ENCODE data around the gene ASB1.

DNA sequence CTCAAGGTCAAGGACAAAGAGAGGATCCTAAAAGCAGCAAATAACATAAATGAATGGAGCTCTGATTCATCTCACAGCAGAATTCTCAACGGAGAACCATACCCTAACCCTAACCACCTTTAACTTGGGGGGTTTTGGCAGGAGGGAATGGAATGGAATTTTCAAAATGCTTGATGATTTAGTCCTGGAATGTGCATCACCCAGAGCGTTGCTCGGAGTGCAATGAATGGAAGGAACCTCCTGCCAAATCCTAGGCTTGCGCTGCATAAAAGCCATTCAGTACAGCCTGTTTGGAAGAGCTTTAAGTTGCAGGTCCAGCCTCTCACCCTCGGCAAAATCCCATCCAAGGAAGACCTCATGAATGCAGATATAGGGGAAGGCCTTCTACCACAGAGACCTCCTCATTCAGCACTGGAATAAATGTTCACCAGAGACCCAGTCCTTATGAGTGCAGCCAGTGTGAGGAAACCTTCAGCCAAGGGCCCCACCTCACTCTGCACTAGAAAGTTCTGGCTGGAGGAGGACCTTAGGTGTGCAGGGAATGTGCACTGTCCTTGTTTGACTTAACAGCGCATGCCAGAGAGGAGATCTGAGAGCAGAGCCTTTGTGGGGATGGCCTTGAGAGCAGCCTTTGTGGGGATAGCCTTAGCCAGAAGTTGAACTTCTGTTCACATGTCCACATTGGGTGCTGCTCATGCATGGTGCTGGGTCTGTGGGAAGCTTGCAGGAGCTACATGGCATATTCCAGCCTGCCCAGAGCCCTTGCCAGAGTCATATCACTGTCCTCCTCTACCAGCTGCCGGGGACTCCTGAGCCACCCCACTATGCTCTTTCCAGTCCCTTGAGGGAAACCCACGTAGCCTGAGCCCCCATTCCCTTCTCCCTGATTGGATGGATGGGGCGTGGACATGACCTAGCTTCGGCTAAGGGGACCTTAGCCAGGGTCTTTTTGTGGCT lies 30.5 kb downstream of the ASB1 start:
- TF ChIP-seq, protein P1, sequence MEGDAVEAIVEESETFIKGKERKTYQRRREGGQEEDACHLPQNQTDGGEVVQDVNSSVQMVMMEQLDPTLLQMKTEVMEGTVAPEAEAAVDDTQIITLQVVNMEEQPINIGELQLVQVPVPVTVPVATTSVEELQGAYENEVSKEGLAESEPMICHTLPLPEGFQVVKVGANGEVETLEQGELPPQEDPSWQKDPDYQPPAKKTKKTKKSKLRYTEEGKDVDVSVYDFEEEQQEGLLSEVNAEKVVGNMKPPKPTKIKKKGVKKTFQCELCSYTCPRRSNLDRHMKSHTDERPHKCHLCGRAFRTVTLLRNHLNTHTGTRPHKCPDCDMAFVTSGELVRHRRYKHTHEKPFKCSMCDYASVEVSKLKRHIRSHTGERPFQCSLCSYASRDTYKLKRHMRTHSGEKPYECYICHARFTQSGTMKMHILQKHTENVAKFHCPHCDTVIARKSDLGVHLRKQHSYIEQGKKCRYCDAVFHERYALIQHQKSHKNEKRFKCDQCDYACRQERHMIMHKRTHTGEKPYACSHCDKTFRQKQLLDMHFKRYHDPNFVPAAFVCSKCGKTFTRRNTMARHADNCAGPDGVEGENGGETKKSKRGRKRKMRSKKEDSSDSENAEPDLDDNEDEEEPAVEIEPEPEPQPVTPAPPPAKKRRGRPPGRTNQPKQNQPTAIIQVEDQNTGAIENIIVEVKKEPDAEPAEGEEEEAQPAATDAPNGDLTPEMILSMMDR (conservative IDR thresholded peaks at IDR 0.05 in 1 of 2, IDR thresholded peaks at IDR 0.05 in 1 of 2; ENCODE audit: low read depth in 1 of 2, low read length in 2 of 2): no peak
- TF ChIP-seq EZH2 (IDR thresholded peaks at IDR 0.05; ENCODE audit: low read length, missing control alignments): no peak
